HG03354 (cell line): ENCODE results near the gene C2.
"Not testable (repeated sequence)": the region's sequence is repeated elsewhere in the genome, so short reads cannot be mapped to it uniquely, and the experiment has no call there.

Experiments used
- ATAC-seq: cut with Tn5 transposase; IDR thresholded peaks from one replicate; pipeline ENCODE4 v1.9.1; 2021; ENCODE audit warnings: mild to moderate bottlenecking; ENCODE audit not compliant: unreplicated experiment, poor library complexity, severe bottlenecking

The C2 gene

DNA sequence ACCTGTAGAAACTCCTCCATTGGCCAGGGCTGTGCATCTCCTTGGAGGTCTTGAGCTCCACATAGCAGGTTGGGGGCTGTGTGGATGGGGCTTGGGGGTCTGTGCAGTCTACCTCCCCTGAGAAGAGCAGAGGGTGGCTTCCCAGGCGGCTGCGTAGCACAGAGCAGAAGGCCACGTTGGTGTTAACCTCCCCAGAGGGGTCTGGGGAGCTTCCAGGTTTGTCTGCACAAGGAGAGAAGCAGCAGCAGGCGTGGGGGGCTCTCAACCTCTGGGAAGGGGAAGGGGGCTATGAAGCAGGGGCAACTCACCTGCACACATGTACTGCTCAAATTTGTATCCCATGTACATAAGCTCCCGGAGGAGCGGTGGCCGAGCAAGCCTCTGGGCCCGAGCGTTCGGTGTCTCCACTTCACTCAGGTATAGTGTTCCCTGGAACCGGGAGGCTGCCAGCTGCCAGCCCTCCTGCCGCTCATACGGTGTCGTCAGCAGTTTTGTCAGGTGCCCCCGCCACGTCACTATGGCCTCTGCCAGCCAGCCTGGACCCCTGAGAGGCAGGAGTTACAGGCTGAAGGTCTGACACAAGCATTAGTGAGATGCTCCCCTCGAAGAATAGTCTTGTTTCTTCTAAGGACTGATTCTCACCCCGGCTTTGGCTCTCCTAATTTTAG lies 43.2 kb downstream of the C2 start:
- ATAC-seq, result no peak

DNA sequence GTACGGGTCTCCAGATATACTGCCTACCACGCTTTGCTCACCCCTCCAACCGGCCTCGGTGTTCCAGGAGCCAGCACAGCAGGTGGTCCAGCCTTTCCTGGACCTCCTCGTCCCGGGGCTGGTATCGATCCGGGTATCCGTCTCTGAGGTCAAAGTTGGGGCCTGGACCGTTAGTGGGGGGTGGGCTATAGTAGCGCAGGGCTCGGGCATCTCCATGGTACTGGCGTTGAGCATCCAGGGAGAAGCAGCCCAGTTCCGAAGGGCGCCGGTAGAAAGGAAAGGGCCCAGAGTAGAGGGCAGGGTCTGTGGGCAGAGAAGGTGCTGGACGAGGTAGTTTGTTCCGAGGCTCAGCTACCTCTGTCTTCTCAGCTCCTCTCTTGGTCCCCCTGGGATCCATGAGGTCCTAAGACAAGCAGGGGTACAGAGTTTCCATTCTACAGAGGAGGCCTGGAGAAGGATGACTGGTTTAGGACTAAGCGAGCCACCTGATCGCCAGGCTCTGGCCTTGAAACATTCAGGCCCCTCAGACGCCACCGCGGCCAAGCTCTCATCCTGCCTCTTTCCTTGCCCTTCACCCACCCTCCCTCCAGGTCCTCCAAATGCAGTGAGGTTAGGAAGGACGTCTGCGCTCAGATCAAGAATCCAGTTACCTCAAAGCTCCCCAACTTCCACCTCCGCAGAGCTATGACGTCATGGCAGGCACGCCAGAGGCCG lies 43.9 kb downstream of the C2 start:
- no peak for ATAC-seq

DNA sequence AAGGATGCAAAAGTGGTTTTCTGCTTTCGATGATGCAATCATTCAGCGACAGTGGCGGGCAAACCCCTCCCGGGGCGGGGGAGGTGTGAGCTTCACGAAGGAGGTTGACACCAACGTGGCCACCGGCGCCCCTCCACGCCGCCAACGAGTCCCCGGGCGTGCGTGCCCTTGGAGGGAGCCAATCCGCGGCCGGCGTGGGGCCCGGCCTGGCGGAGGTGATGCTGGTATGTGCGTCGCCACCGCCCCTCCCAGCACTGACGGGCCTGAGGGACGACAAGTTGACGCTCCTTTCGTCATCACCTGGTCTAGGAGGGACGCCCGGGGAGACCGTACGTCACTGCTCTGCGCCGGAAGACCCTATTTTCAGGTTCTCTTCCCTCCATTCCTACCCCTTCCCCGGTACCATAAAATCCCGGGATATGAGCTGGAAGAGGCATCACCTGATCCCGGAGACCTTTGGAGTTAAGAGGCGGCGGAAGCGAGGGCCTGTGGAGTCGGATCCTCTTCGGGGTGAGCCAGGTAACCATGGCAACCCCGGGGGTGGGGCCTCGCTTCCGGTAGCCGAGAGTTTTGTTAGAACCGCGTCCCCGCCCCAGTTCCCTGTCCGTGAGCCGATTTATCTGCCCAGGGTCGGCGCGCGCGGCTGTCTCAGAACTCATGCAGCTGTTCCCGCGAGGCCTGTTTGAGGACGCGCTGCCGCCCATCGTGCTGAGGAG lies 44.6 kb downstream of the C2 start, which contains the start of gene DXO:
TSS of gene DXO (minus strand) at position 146 of the 716 bp plus-strand sequence. CDS start 463 bp downstream, outside the sequence.
- peak; percentile 87 for ATAC-seq

DNA sequence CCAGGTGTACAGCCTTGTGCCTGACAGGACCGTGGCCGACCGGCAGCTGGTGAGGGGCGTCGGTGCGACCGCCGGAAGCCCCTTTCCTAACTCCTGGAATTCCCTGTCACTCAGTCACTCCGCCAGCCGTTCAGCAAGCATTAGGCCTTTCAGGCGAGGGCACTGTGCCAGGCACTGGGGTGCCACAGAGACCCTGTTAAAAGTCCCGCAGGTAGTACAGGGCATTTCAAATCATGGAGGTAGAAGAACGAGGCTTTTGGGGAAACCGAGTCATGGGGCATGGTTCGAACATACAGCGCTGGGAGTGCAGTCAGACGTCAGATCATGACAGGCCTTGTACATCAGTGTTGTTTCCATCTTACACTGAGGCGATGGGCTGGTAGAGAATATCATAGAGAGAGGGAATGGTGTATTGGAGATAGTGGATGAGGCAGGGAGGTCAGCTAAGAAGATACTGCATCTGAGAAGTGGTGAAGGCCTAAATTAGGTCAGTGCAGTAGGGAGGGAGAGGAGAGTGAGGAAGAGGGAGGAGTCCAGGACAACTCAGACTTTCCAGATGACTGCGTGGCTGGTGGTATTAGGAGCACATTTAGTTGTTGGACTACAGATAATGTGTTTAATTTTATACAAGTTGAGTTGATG lies 45.3 kb downstream of the C2 start:
- ATAC-seq, result no peak

DNA sequence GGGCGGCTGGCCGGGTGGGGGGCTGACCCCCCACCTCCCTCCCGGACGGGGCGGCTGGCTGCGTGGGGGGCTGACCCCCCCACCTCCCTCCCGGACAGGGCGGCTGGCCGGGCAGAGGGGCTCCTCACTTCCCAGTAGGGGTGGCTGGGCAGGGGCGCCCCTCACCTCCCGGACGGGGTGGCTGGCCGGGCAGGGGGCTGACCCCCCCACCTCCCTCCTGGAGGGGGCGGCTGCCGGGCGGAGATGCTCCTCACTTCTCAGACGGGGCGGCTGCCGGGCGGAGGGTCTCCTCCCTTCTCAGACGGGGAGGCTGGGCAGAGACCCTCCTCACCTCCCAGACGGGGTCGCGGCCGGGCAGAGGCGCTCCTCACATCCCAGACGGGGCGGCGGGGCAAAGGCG lies 48.5 kb downstream of the C2 start:
- not testable (repeated sequence) for ATAC-seq

DNA sequence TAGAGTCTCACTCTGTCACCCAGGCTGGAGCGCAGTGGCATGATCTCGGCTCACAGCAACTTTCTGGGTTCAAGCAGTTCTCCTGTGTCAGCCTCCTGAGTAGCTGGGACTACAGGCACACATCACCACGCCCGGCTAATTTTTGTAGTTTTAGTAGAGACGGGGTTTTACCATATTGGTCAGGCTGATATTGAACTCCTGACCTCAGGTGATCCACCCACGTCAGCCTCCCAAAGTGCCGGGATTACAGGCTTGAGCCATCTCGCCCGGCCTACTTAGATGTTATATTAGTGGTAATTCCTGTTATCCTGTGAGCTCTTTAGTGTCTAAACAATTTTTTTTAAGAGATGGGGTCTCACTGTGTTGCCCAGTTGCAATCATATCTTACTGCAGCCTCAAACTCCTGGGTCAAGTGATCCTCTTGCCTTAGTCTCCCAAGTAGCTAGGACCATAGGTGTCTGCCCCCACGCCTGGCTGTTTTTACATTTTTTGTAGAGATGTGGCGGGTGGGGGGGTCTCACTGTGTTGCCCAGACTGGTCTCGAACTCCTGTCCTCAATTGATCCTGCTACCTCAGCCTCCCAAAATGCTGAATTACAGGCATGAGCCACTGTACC lies 50.4 kb downstream of the C2 start:
- ATAC-seq, result no peak

DNA sequence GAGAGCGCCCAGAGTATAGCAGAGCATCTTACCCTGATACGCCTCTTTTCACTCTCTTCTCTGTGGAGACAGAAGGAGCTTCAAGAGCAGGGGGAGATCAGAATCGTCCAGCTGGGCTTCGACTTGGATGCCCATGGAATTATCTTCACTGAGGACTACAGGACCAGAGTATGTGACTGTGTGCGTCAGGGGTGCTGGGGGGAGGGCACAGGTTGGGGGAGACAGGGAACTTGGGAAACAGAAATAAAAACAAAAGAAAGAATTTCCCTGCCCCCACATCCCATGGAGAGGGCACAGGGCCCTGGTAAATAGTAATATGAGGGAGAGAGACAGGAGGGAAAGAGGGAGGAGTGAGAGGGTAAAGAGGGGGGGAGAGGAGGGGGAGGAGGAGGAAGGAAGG lies 51.3 kb downstream of the C2 start:
- ATAC-seq, result no peak

DNA sequence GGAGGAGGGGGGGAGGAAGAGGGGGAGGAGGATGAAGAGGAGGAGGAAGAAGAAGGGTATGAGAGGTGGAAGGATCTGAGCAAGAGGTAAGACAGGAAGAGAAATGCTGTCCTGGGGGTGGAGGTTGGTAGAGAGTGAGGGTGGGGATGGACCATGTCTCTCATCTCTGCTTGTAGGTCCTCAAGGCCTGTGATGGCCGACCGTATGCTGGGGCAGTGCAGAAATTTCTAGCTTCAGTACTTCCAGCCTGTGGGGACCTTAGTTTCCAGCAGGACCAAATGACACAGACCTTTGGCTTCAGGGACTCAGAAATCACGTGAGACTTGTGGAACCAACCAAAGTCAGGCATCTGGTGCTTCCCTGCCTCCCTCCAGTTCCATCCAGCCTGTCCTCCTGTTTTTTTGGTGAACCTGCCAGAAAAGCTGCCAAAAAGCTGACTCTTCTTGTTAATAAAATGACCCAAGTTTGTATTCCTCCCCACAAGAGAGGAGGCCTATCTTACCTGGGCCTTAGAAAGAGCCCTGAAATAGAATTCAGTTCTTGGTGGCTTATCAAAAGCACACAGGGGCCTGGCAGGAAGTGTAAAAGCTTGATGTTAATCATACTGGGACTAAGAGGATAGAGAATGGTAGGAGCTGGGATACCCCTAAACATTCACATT lies 51.9 kb downstream of the C2 start:
- ATAC-seq, result no peak

DNA sequence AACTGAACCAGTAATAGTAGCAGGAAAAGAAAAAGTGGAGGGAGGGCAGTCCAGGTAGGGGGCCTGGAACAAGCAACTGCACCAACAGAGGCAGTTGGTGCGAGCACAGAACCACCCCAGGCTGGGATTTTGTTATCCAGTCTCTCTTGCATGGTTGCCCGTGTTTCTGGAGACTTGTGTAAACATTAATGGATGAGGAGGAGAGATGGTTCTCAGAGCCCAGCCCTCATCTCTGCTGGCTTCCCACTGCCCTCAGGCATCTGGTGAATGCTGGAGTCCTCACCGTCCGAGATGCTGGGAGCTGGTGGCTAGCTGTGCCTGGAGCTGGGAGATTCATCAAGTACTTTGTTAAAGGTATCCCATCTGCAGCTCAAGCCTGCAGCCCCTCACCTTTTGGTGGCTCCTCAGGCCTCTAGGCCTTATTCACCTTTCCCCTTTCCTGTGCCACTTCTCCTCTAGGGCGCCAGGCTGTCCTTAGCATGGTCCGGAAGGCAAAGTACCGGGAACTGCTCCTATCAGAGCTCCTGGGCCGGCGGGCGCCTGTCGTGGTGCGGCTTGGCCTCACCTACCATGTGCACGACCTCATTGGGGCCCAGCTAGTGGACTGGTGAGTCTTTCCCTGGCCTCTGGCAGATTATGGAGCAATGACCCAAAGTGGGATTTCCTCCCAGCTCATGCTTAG lies 52.8 kb downstream of the C2 start:
- not testable (repeated sequence) for ATAC-seq

DNA sequence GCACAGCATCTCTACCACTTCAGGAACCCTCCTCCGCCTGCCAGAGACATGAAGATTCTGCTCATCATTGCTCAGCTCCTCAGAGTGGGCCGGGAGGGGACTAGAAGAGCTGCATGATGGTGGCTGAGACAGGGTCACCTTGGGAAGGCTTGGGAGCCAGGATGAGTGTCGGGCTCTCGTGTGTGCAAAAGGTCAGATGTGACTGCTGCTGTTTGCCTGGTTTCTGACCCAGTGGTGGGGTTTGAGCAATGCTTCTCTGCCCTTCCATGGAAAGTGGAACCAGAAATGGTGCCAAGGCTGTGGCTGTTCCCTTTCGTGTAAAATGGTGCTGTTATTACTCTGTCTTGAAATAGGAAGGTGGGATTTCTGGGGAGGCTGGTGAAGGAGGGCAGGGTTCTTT lies 53.5 kb downstream of the C2 start:
- ATAC-seq, result not testable (repeated sequence)

DNA sequence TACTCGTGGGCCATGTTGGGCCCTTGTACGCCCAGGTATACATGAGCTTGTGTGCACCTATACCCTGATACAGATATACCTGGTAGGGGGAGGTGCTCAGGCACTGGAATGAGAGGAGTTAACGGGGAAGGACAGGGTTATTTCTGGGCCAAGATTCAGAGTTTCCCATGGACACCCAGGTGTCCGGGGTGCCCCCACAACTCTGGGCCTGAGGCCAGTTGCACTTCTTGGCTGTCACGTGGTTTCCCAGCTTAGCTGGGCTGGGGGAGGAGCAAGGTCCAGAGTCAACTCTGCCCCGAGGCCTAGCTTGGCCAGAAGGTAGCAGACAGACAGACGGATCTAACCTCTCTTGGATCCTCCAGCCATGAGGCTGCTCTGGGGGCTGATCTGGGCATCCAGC lies 54.2 kb downstream of the C2 start, which contains the start of gene C4A:
TSS of gene C4A (plus strand) at position 314 of the 400 bp plus-strand sequence. CDS start at position 365, 51 bp downstream.
- ATAC-seq, result not testable (repeated sequence)

DNA sequence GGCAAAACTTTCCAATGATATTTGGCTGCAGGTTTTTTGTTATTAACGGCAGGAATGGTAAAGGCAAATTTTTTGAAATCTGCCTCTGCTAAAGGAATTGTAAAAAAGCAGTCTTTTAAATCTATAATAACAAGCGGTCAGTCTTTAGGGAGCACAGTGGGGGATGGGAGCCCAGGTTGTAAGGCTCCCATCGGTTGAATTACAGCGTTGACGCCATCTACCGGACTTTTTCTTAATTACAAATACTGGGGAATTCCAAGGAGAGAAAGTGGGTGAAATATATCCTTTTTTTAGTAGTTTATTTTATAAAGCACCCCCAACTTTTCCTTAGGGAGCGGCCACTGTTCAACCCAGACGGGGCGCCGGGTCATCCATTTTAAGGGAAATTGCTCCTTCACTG lies 61.8 kb downstream of the C2 start:
- not testable (repeated sequence) for ATAC-seq

DNA sequence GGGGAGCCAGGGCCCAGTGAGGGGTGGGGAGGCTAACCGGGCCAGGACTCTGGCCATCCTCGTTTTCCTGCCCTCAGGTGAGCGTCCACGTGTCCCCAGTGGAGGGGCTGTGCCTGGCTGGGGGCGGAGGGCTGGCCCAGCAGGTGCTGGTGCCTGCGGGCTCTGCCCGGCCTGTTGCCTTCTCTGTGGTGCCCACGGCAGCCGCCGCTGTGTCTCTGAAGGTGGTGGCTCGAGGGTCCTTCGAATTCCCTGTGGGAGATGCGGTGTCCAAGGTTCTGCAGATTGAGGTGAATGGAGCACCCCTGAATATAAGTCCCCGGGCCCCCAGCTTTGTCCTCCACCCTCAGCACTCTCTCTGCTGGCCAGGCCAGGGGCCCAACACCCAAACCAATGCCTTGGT lies 66.9 kb downstream of the C2 start:
- ATAC-seq, result not testable (repeated sequence)
